HepG2 (cell line): ENCODE data around the gene IRS1. TPM values are rescaled to one million over a fixed set of nuclear protein-coding genes. Genes with fewer than 3 reads are reported as not detected.

Experiments used
- ADNP ChIP-seq: sonication (generic); formaldehyde crosslinking; IDR thresholded peaks from 2 replicates; pipeline ENCODE4 v1.4.0; 2020; ENCODE audit warnings: missing genetic modification reagents
- AGO1 ChIP-seq: fragments of 200-400 bp; formaldehyde crosslinking; IDR thresholded peaks from 2 replicates; pipeline ENCODE4 v1.6.1; 2017; ENCODE audit warnings: mild to moderate bottlenecking, low read depth, low read length, moderate library complexity; ENCODE audit not compliant: poor library complexity, severe bottlenecking
- HNF4A ChIP-seq: sonication (generic); formaldehyde crosslinking; IDR thresholded peaks from 2 replicates; pipeline ENCODE4 v1.4.0; 2020; ENCODE audit warnings: missing genetic modification reagents
- KLF13 ChIP-seq: sonication (generic); formaldehyde crosslinking; IDR thresholded peaks from 2 replicates; pipeline ENCODE4 v1.4.0; 2020; ENCODE audit warnings: mild to moderate bottlenecking, missing genetic modification reagents
- SALL1 ChIP-seq: sonication (generic); formaldehyde crosslinking; IDR thresholded peaks from 2 replicates; pipeline ENCODE4 v1.8.0; 2022; ENCODE audit warnings: mild to moderate bottlenecking, missing genetic modification reagents
- SIN3B ChIP-seq: fragments of 150-350 bp; IDR thresholded peaks from 2 replicates; pipeline ENCODE4 v1.6.1; 2014; ENCODE audit warnings: low read length
- SMARCC2 ChIP-seq: fragments of 450-650 bp; IDR thresholded peaks from 2 replicates; pipeline ENCODE4 v1.6.1; 2017; ENCODE audit warnings: antibody characterized with exemption, mild to moderate bottlenecking
- SP5 ChIP-seq: IDR thresholded peaks from 2 replicates; pipeline ENCODE4 v1.6.1; 2016; ENCODE audit warnings: low read depth, borderline replicate concordance
- ZFYVE20 ChIP-seq: sonication (generic); formaldehyde crosslinking; IDR thresholded peaks from 2 replicates; pipeline ENCODE4 v1.8.0; 2023; ENCODE audit warnings: low read depth, mild to moderate bottlenecking, moderate library complexity, missing genetic modification reagents, borderline replicate concordance
- ZNF441 ChIP-seq: sonication (generic); formaldehyde crosslinking; IDR thresholded peaks from 2 replicates; pipeline ENCODE4 v1.7.0; 2021; ENCODE audit warnings: missing genetic modification reagents, borderline replicate concordance
- ZNF451 ChIP-seq: sonication (generic); formaldehyde crosslinking; IDR thresholded peaks from 2 replicates; pipeline ENCODE4 v1.5.0; 2020; ENCODE audit warnings: mild to moderate bottlenecking, missing genetic modification reagents
- ZNF569 ChIP-seq: sonication (generic); formaldehyde crosslinking; IDR thresholded peaks from 2 replicates; pipeline ENCODE4 v1.5.0; 2020; ENCODE audit warnings: mild to moderate bottlenecking, missing genetic modification reagents, moderate library complexity, borderline replicate concordance
- ZNF607 ChIP-seq: sonication (generic); formaldehyde crosslinking; IDR thresholded peaks from 2 replicates; pipeline ENCODE4 v1.5.1; 2020; ENCODE audit warnings: missing genetic modification reagents, mild to moderate bottlenecking, borderline replicate concordance
- polyA plus RNA-seq, 8 experiments: library from polyadenylated mRNA; depleted of rRNA in 3 of 8; stranded (reverse) in 7 of 8; unstranded in 1 of 8; fragments of >200 nt; fragmentation: Illumina TruSeq in 4 of 8; extraction: Trizol in 4 of 8; gene quantifications; 2 replicates each; pipeline versions ENCODE4 v1.2.1 to v1.2.3, GENCODE V29; 2011 to 2016; ENCODE audit warnings: low read depth in 4 of 8, missing spikeins in 1 of 8, mixed read lengths in 1 of 8; ENCODE audit not compliant: insufficient read depth in 1 of 8
- total RNA-seq, 5 experiments: library from RNA; depleted of rRNA; stranded (reverse); fragments of >200 nt; fragmentation: Illumina TruSeq; extraction: Trizol; gene quantifications; 2 replicates each; pipeline ENCODE4 v1.2.3, GENCODE V29; 2016; ENCODE audit warnings: low read depth in 1 of 5
- TF ChIP-seq, protein P1 (sequence below): sonication (generic); formaldehyde crosslinking; IDR thresholded peaks from 2 replicates; pipeline ENCODE4 v1.4.0; 2020; ENCODE audit warnings: missing genetic modification reagents, borderline replicate concordance
- TF ChIP-seq, protein P2 (sequence below): sonication (generic); formaldehyde crosslinking; conservative IDR thresholded peaks from 2 replicates; pipeline ENCODE4 v1.5.0; 2020; ENCODE audit warnings: missing genetic modification reagents
- TF ChIP-seq, protein P3 (sequence below): sonication (generic); formaldehyde crosslinking; IDR thresholded peaks from 2 replicates; pipeline ENCODE4 v1.4.0; 2020; ENCODE audit warnings: missing genetic modification reagents
- TF ChIP-seq, protein P4 (sequence below): conservative IDR thresholded peaks from 2 replicates; pipeline ENCODE4 v1.6.1; 2018; ENCODE audit warnings: missing genetic modification reagents
- TF ChIP-seq, protein P5 (sequence below): sonication (generic); formaldehyde crosslinking; IDR thresholded peaks from 2 replicates; pipeline ENCODE4 v1.8.1; 2023; ENCODE audit warnings: mild to moderate bottlenecking, moderate library complexity, missing genetic modification reagents

The IRS1 gene
- total and polyA plus RNA-seq, 2 of the 13 experiments (the other 11 are each of a cell fraction or from before 2014, with no cell fraction given) = 8.7 to 9.0 TPM

DNA sequence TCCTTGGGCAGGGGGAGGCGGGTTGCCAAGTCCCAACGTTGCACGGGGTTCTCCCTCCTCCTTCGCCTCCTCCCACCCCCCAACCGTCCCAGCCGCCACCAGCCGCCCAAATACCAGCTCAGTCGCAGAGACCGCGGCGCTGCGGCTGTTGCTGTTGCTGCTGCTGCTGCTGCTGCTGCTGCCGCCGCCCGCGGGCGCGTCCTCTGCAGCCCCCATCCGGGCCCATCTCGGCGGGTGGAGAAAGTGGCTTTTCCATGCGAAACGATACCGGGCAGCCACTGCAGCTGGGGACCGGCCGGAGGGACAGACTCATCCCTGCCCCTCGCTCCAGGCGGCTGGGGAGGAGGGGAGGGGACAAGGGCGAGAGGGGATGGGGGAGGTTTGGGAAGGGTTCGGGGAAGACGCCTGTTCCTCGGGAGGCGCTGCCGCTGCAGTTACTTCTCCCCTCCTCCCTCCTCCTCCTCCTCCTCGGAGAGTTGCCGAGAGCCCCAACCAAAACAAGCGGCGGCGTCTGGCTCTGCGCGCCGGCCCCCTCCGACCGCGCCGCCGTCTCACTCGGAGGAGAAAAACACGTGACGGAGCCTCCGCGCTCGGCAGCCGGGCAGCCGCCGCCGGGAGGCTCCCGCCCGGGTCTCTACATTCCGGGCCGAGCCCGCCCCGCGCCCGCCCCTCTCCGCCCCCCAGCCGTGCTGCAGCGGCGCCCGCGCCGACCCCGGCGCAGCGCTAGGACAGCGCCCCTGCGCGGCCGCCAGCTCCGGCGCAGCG, at the start of gene IRS1 (continued):
- TF ChIP-seq SP5 = peak; percentile 69
- TF ChIP-seq, protein P1, sequence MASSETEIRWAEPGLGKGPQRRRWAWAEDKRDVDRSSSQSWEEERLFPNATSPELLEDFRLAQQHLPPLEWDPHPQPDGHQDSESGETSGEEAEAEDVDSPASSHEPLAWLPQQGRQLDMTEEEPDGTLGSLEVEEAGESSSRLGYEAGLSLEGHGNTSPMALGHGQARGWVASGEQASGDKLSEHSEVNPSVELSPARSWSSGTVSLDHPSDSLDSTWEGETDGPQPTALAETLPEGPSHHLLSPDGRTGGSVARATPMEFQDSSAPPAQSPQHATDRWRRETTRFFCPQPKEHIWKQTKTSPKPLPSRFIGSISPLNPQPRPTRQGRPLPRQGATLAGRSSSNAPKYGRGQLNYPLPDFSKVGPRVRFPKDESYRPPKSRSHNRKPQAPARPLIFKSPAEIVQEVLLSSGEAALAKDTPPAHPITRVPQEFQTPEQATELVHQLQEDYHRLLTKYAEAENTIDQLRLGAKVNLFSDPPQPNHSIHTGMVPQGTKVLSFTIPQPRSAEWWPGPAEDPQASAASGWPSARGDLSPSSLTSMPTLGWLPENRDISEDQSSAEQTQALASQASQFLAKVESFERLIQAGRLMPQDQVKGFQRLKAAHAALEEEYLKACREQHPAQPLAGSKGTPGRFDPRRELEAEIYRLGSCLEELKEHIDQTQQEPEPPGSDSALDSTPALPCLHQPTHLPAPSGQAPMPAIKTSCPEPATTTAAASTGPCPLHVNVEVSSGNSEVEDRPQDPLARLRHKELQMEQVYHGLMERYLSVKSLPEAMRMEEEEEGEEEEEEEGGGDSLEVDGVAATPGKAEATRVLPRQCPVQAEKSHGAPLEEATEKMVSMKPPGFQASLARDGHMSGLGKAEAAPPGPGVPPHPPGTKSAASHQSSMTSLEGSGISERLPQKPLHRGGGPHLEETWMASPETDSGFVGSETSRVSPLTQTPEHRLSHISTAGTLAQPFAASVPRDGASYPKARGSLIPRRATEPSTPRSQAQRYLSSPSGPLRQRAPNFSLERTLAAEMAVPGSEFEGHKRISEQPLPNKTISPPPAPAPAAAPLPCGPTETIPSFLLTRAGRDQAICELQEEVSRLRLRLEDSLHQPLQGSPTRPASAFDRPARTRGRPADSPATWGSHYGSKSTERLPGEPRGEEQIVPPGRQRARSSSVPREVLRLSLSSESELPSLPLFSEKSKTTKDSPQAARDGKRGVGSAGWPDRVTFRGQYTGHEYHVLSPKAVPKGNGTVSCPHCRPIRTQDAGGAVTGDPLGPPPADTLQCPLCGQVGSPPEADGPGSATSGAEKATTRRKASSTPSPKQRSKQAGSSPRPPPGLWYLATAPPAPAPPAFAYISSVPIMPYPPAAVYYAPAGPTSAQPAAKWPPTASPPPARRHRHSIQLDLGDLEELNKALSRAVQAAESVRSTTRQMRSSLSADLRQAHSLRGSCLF = no peak
- no peak for TF ChIP-seq ADNP (CRISPR knock-in tag)
- TF ChIP-seq ZFYVE20 (CRISPR knock-in tag) = no peak
- TF ChIP-seq ZNF607 = 0 out of 2 replicates have a peak, but pooled peaks have one; percentile 56
- TF ChIP-seq, protein P2, sequence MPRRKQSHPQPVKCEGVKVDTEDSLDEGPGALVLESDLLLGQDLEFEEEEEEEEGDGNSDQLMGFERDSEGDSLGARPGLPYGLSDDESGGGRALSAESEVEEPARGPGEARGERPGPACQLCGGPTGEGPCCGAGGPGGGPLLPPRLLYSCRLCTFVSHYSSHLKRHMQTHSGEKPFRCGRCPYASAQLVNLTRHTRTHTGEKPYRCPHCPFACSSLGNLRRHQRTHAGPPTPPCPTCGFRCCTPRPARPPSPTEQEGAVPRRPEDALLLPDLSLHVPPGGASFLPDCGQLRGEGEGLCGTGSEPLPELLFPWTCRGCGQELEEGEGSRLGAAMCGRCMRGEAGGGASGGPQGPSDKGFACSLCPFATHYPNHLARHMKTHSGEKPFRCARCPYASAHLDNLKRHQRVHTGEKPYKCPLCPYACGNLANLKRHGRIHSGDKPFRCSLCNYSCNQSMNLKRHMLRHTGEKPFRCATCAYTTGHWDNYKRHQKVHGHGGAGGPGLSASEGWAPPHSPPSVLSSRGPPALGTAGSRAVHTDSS (CRISPR knock-in tag) = no peak
- no peak for TF ChIP-seq ZNF569
- peak; percentile 64 for TF ChIP-seq SALL1 (CRISPR knock-in tag)
- no peak for TF ChIP-seq SIN3B
- TF ChIP-seq, protein P3, sequence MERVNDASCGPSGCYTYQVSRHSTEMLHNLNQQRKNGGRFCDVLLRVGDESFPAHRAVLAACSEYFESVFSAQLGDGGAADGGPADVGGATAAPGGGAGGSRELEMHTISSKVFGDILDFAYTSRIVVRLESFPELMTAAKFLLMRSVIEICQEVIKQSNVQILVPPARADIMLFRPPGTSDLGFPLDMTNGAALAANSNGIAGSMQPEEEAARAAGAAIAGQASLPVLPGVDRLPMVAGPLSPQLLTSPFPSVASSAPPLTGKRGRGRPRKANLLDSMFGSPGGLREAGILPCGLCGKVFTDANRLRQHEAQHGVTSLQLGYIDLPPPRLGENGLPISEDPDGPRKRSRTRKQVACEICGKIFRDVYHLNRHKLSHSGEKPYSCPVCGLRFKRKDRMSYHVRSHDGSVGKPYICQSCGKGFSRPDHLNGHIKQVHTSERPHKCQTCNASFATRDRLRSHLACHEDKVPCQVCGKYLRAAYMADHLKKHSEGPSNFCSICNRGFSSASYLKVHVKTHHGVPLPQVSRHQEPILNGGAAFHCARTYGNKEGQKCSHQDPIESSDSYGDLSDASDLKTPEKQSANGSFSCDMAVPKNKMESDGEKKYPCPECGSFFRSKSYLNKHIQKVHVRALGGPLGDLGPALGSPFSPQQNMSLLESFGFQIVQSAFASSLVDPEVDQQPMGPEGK (CRISPR knock-in tag) = no peak
- TF ChIP-seq, protein P4, sequence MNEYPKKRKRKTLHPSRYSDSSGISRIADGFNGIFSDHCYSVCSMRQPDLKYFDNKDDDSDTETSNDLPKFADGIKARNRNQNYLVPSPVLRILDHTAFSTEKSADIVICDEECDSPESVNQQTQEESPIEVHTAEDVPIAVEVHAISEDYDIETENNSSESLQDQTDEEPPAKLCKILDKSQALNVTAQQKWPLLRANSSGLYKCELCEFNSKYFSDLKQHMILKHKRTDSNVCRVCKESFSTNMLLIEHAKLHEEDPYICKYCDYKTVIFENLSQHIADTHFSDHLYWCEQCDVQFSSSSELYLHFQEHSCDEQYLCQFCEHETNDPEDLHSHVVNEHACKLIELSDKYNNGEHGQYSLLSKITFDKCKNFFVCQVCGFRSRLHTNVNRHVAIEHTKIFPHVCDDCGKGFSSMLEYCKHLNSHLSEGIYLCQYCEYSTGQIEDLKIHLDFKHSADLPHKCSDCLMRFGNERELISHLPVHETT (CRISPR knock-in tag) = peak; percentile 49; the same call in 1 of the 2 replicates
- TF ChIP-seq HNF4A (CRISPR knock-in tag) = no peak
- TF ChIP-seq AGO1 = no peak
- TF ChIP-seq, protein P5, sequence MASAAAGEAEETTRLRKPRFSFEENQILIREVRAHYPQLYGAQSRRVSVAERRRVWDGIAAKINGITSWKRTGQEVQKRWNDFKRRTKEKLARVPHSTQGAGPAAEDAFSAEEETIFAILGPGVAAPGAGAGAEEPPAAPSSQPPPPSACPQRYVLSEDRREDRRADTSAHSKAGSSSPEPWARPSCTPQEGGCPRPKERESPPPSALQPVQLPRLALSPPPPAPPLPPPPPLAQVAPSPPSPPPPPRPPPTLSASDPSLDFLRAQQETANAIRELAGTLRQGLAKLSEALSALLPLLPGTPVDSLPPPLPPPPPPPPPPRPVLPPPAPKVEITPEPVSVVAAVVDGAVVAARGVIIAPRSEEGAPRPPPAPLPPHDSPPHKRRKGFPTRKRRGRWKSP (CRISPR knock-in tag) = peak; percentile 17; the same call in 1 of the 2 replicates
- TF ChIP-seq ZNF451 (CRISPR knock-in tag) = peak; percentile 28
- no peak for TF ChIP-seq SMARCC2
- TF ChIP-seq KLF13 = no peak
- TF ChIP-seq ZNF441 (CRISPR knock-in tag) = peak; percentile 63
